Activated naive CD8-positive, alpha-beta T cell treated with anti-CD3 and anti-CD28 coated beads, Interleukin-2, amount 10 ng/mL, durations not matched to agents 7 days and 5 days (primary cell): ENCODE results near the gene NMNAT2. TPM values are rescaled to one million over a fixed set of nuclear protein-coding genes. Genes with fewer than 3 reads are reported as not detected.

Experiments
- total RNA-seq, 2 experiments: library from RNA; stranded (reverse); gene quantifications; one replicate each; pipeline ENCODE4 v1.2.3, GENCODE V29; 2021

The NMNAT2 gene
- total RNA-seq, 2 experiments from 2014 or later = not detected

Other genes starting within 250 kb of the NMNAT2 start
- gene LAMC2, start 232.1 kb downstream of the NMNAT2 start, total RNA-seq = not detected
- 10 to 100 TPM; 73.6 to 76.0 TPM for gene SMG7, start 54.1 kb upstream of the NMNAT2 start, total RNA-seq
- 1 to 10 TPM; 7.5 to 8.0 TPM for gene NCF2, start 172.1 kb upstream of the NMNAT2 start, total RNA-seq
- gene ARPC5, start 217.4 kb upstream of the NMNAT2 start, total RNA-seq = 100 to 1,000 TPM; 186 to 207 TPM
- gene APOBEC4, start 234.9 kb upstream of the NMNAT2 start, total RNA-seq = not detected